HepG2 (cell line): Measurements from ENCODE around the gene KDM4E. TPM values are rescaled to one million over a fixed set of nuclear protein-coding genes. Genes with fewer than 3 reads are reported as not detected.
A peak's percentile ranks its signal among the peaks of the same experiment; 100 is the strongest.

ENCODE experiments used
- AGO2 ChIP-seq: fragments of 200-400 bp; formaldehyde crosslinking; optimal IDR thresholded peaks from 2 replicates; pipeline ENCODE3; 2017; ENCODE audit warnings: mild to moderate bottlenecking, low read depth, low read length, moderate library complexity
- ATM ChIP-seq: fragments of 450-650 bp; IDR thresholded peaks from 2 replicates; pipeline ENCODE4 v1.7.1; 2017; ENCODE audit warnings: mild to moderate bottlenecking, borderline replicate concordance
- CBX1 ChIP-seq: IDR thresholded peaks from one replicate; pipeline ENCODE4 v1.6.1; 2016; ENCODE audit warnings: antibody characterized with exemption, low read depth
- CCDC6 ChIP-seq: sonication (generic); formaldehyde crosslinking; IDR thresholded peaks from 2 replicates; pipeline ENCODE4 v1.8.1; 2022; ENCODE audit warnings: mild to moderate bottlenecking, missing genetic modification reagents, moderate library complexity
- E2F2 ChIP-seq: sonication (generic); formaldehyde crosslinking; IDR thresholded peaks from 2 replicates; pipeline ENCODE4 v1.4.0; 2020; ENCODE audit warnings: missing genetic modification reagents, borderline replicate concordance
- GTF3A ChIP-seq: sonication (generic); formaldehyde crosslinking; conservative IDR thresholded peaks from 2 replicates; pipeline ENCODE4 v1.4.0; 2020; ENCODE audit warnings: mild to moderate bottlenecking, missing genetic modification reagents
- KLF11 ChIP-seq: IDR thresholded peaks from 2 replicates; pipeline ENCODE4 v1.6.1; 2016; ENCODE audit warnings: missing compliant biosample characterization
- NFATC3 ChIP-seq: sonication (generic); formaldehyde crosslinking; IDR thresholded peaks from 2 replicates; pipeline ENCODE4 v1.5.1; 2020; ENCODE audit warnings: mild to moderate bottlenecking, missing genetic modification reagents
- PITX1 ChIP-seq: sonication (generic); formaldehyde crosslinking; IDR thresholded peaks from 2 replicates; pipeline ENCODE4 v1.5.1; 2020; ENCODE audit warnings: mild to moderate bottlenecking, missing genetic modification reagents
- PRPF4 ChIP-seq: fragments of 200-400 bp; formaldehyde crosslinking; IDR thresholded peaks from 2 replicates; pipeline ENCODE4 v1.6.1; 2016; ENCODE audit warnings: low read length, low read depth; ENCODE audit not compliant: poor library complexity, severe bottlenecking
- SIX1 ChIP-seq: sonication (generic); formaldehyde crosslinking; IDR thresholded peaks from 2 replicates; pipeline ENCODE4 v1.4.0; 2020; ENCODE audit warnings: missing genetic modification reagents, borderline replicate concordance
- SMARCC2 ChIP-seq: fragments of 450-650 bp; IDR thresholded peaks from 2 replicates; pipeline ENCODE4 v1.6.1; 2017; ENCODE audit warnings: antibody characterized with exemption, mild to moderate bottlenecking
- THAP7 ChIP-seq: sonication (generic); formaldehyde crosslinking; IDR thresholded peaks from 2 replicates; pipeline ENCODE4 v1.8.1; 2023; ENCODE audit warnings: mild to moderate bottlenecking, missing genetic modification reagents
- ZNF230 ChIP-seq: sonication (generic); formaldehyde crosslinking; IDR thresholded peaks from 2 replicates; pipeline ENCODE4 v1.4.0; 2020; ENCODE audit warnings: mild to moderate bottlenecking, missing genetic modification reagents
- ZNF577 ChIP-seq: sonication (generic); formaldehyde crosslinking; IDR thresholded peaks from 2 replicates; pipeline ENCODE4 v1.4.0; 2020; ENCODE audit warnings: mild to moderate bottlenecking, low read depth, missing genetic modification reagents, borderline replicate concordance
- ZNF790 ChIP-seq: sonication (generic); formaldehyde crosslinking; IDR thresholded peaks from 2 replicates; pipeline ENCODE4 v1.8.0; 2022; ENCODE audit warnings: missing genetic modification reagents, mild to moderate bottlenecking, borderline replicate concordance
- polyA plus RNA-seq, 8 experiments: library from polyadenylated mRNA; depleted of rRNA in 3 of 8; stranded (reverse) in 7 of 8; unstranded in 1 of 8; fragments of >200 nt; fragmentation: Illumina TruSeq in 4 of 8; extraction: Trizol in 4 of 8; gene quantifications; 2 replicates each; pipeline versions ENCODE4 v1.2.1 to v1.2.3, GENCODE V29; 2011 to 2016; ENCODE audit warnings: low read depth in 4 of 8, missing spikeins in 1 of 8, mixed read lengths in 1 of 8; ENCODE audit not compliant: insufficient read depth in 1 of 8
- total RNA-seq, 5 experiments: library from RNA; depleted of rRNA; stranded (reverse); fragments of >200 nt; fragmentation: Illumina TruSeq; extraction: Trizol; gene quantifications; 2 replicates each; pipeline ENCODE4 v1.2.3, GENCODE V29; 2016; ENCODE audit warnings: low read depth in 1 of 5
- TF ChIP-seq, protein P1 (sequence below): sonication (generic); formaldehyde crosslinking; conservative IDR thresholded peaks from 2 replicates; pipeline ENCODE4 v1.8.0; 2022; ENCODE audit warnings: missing genetic modification reagents
- TF ChIP-seq, protein P2 (sequence below): sonication (generic); formaldehyde crosslinking; IDR thresholded peaks from 2 replicates; pipeline ENCODE4 v1.9.0; 2021; ENCODE audit warnings: mild to moderate bottlenecking, missing genetic modification reagents

KDM4E gene
- total and polyA plus RNA-seq, 2 of the 13 experiments (the other 11 are each of a cell fraction or from before 2014, with no cell fraction given): not detected

DNA sequence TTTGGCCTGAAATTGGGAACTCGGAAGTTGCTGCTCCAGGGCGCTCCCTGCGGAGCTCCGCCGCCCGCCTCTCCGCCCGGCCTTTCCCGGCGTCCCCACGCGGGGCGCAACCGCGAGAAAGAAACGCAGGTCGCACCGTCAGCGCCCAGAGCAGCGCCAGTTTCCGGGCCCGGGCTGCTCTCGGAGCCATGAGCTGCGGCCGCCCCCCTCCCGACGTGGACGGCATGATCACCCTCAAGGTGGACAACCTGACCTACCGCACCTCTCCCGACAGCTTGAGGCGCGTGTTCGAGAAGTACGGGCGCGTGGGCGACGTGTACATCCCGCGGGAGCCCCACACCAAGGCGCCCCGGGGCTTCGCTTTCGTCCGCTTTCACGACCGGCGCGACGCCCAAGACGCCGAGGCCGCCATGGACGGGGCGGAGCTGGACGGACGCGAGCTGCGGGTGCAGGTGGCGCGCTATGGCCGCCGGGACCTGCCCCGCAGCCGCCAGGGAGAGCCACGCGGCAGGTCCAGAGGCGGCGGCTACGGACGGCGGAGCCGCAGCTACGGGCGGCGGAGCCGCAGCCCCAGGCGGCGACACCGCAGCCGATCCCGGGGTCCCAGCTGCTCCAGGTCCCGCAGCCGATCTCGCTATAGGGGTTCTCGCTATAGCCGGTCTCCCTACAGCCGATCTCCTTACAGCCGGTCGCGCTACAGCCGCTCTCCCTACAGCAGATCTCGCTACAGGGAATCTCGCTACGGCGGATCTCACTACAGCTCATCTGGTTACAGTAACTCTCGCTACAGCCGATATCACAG lies 42.2 kb downstream of the KDM4E start (continued):
- TF ChIP-seq, protein P1, sequence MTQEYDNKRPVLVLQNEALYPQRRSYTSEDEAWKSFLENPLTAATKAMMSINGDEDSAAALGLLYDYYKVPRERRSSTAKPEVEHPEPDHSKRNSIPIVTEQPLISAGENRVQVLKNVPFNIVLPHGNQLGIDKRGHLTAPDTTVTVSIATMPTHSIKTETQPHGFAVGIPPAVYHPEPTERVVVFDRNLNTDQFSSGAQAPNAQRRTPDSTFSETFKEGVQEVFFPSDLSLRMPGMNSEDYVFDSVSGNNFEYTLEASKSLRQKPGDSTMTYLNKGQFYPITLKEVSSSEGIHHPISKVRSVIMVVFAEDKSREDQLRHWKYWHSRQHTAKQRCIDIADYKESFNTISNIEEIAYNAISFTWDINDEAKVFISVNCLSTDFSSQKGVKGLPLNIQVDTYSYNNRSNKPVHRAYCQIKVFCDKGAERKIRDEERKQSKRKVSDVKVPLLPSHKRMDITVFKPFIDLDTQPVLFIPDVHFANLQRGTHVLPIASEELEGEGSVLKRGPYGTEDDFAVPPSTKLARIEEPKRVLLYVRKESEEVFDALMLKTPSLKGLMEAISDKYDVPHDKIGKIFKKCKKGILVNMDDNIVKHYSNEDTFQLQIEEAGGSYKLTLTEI (CRISPR knock-in tag): no peak
- no peak for TF ChIP-seq SMARCC2
- TF ChIP-seq CCDC6 (CRISPR knock-in tag): peak; percentile 34; the same call in 1 of the 2 replicates
- no peak for TF ChIP-seq SIX1 (CRISPR knock-in tag)
- 0 out of 2 replicates have a peak, but pooled peaks have one; percentile 47 for TF ChIP-seq ZNF790
- TF ChIP-seq, protein P2, sequence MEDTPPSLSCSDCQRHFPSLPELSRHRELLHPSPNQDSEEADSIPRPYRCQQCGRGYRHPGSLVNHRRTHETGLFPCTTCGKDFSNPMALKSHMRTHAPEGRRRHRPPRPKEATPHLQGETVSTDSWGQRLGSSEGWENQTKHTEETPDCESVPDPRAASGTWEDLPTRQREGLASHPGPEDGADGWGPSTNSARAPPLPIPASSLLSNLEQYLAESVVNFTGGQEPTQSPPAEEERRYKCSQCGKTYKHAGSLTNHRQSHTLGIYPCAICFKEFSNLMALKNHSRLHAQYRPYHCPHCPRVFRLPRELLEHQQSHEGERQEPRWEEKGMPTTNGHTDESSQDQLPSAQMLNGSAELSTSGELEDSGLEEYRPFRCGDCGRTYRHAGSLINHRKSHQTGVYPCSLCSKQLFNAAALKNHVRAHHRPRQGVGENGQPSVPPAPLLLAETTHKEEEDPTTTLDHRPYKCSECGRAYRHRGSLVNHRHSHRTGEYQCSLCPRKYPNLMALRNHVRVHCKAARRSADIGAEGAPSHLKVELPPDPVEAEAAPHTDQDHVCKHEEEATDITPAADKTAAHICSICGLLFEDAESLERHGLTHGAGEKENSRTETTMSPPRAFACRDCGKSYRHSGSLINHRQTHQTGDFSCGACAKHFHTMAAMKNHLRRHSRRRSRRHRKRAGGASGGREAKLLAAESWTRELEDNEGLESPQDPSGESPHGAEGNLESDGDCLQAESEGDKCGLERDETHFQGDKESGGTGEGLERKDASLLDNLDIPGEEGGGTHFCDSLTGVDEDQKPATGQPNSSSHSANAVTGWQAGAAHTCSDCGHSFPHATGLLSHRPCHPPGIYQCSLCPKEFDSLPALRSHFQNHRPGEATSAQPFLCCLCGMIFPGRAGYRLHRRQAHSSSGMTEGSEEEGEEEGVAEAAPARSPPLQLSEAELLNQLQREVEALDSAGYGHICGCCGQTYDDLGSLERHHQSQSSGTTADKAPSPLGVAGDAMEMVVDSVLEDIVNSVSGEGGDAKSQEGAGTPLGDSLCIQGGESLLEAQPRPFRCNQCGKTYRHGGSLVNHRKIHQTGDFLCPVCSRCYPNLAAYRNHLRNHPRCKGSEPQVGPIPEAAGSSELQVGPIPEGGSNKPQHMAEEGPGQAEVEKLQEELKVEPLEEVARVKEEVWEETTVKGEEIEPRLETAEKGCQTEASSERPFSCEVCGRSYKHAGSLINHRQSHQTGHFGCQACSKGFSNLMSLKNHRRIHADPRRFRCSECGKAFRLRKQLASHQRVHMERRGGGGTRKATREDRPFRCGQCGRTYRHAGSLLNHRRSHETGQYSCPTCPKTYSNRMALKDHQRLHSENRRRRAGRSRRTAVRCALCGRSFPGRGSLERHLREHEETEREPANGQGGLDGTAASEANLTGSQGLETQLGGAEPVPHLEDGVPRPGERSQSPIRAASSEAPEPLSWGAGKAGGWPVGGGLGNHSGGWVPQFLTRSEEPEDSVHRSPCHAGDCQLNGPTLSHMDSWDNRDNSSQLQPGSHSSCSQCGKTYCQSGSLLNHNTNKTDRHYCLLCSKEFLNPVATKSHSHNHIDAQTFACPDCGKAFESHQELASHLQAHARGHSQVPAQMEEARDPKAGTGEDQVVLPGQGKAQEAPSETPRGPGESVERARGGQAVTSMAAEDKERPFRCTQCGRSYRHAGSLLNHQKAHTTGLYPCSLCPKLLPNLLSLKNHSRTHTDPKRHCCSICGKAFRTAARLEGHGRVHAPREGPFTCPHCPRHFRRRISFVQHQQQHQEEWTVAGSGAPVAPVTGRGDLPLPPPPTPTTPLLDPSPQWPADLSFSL (CRISPR knock-in tag): no peak
- TF ChIP-seq NFATC3 (CRISPR knock-in tag): no peak
- TF ChIP-seq E2F2 (CRISPR knock-in tag): no peak
- TF ChIP-seq GTF3A (CRISPR knock-in tag): 0 out of 2 replicates have a peak, but pooled peaks have one; percentile 52
- no peak; the same call in 1 of the 2 replicates for TF ChIP-seq KLF11 (CRISPR knock-in tag)
- no peak for TF ChIP-seq THAP7
- peak; percentile 75; the same call in 1 of the 2 replicates for TF ChIP-seq ZNF230 (CRISPR knock-in tag)
- no peak for TF ChIP-seq PITX1 (CRISPR knock-in tag)
- no peak for TF ChIP-seq ZNF577 (CRISPR knock-in tag)
- TF ChIP-seq CBX1: no peak
- TF ChIP-seq AGO2: peak; percentile 93
- no peak for TF ChIP-seq ATM
- no peak for TF ChIP-seq PRPF4
